Spleen (tissue), 7 donors: ENCODE measurements around the gene CISTR.

Source experiments
- POLR2A ChIP-seq, 3 donors: fragments of 450-650 bp; IDR thresholded peaks; one replicate each; pipeline ENCODE4 v1.5.1; 2017; ENCODE audit warnings: antibody characterized with exemption in 3 of 3, mild to moderate bottlenecking in 1 of 3
- POLR2AphosphoS5 ChIP-seq, 3 donors: sonication (generic); formaldehyde crosslinking; IDR thresholded peaks; one replicate each; pipeline ENCODE4 v1.5.1; 2017; ENCODE audit warnings: antibody characterized with exemption in 3 of 3
- TF ChIP-seq, protein P1 (sequence below), 11 experiments: fragments of 200-600 bp in 7 of 11; fragments of 450-650 bp in 4 of 11; sonication (generic) in 4 of 11; IDR thresholded peaks in 8 of 11; conservative IDR thresholded peaks in 3 of 11; 1 replicate in 7 of 11; 2 replicates in 4 of 11; pipeline versions ENCODE4 v1.4.0 to v1.8.0; 2016 to 2021; ENCODE audit warnings: antibody characterized with exemption in 11 of 11, inconsistent platforms in 4 of 11, mild to moderate bottlenecking in 1 of 11
- donor health status: DM: no; HTN: no; CAD: no; lungs with moderate emphysema.
- donor health status: DM: no; HTN: no; CAD: no.
- donor health status: DM: no; HTN: no; CAD: no.

GRCh38 chr12:53699678-53700025 lies 52.1 kb downstream of the CISTR start:
- TF ChIP-seq POLR2A (IDR thresholded peaks at IDR 0.05), result no peak
- TF ChIP-seq, protein P1, sequence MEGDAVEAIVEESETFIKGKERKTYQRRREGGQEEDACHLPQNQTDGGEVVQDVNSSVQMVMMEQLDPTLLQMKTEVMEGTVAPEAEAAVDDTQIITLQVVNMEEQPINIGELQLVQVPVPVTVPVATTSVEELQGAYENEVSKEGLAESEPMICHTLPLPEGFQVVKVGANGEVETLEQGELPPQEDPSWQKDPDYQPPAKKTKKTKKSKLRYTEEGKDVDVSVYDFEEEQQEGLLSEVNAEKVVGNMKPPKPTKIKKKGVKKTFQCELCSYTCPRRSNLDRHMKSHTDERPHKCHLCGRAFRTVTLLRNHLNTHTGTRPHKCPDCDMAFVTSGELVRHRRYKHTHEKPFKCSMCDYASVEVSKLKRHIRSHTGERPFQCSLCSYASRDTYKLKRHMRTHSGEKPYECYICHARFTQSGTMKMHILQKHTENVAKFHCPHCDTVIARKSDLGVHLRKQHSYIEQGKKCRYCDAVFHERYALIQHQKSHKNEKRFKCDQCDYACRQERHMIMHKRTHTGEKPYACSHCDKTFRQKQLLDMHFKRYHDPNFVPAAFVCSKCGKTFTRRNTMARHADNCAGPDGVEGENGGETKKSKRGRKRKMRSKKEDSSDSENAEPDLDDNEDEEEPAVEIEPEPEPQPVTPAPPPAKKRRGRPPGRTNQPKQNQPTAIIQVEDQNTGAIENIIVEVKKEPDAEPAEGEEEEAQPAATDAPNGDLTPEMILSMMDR (IDR thresholded peaks at IDR 0.05 in 8 of 11, conservative IDR thresholded peaks at IDR 0.05 in 3 of 11), result no peak
- no peak for TF ChIP-seq POLR2AphosphoS5 (IDR thresholded peaks at IDR 0.05)
